H1 (cell line): ENCODE measurements around the gene RASGRF1. TPM values are rescaled to one million over a fixed set of nuclear protein-coding genes. Genes with fewer than 3 reads are reported as not detected.

ENCODE experiments used
- CTCF ChIA-PET: fragments of 300-600 bp; sonication (Branson Sonifier 250); formaldehyde crosslinking; loops from one replicate; lab custom pipeline; 2021; ENCODE audit not compliant: partially characterized antibody; lab: Charles Lee
- POLR2A ChIA-PET: fragments of 300-600 bp; sonication (Branson Sonifier 250); formaldehyde crosslinking; loops from one replicate; lab custom pipeline; 2021; ENCODE audit warnings: inconsistent platforms; ENCODE audit not compliant: partially characterized antibody; lab: Charles Lee
- DNase-seq, 2 experiments: peaks; one replicate each; pipeline versions ENCODE4 v3.0.0 to v3.0.0-alpha.2; 2010 to 2022; ENCODE audit warnings: low spot score in 2 of 2, low read depth in 1 of 2, mixed read lengths in 1 of 2
- FAIRE-seq: peaks from 2 replicates; lab custom pipeline; 2011; peaks lifted over from hg19 to GRCh38; lab: Jason Lieb, UNC
- H2AFZ ChIP-seq: 2 replicates; pipeline ENCODE4 v1.8.1; 2012; ENCODE audit warnings: low read length, inconsistent platforms
- H2AK5ac ChIP-seq: 2 replicates; pipeline ENCODE4 v1.6.1; 2013; ENCODE audit warnings: low read depth, low read length
- H2BK120ac ChIP-seq: replicated peaks from 2 replicates; pipeline ENCODE3; 2013; ENCODE audit warnings: low read depth, low read length, inconsistent platforms
- H2BK12ac ChIP-seq: 2 replicates; pipeline ENCODE4 v1.6.1; 2013; ENCODE audit warnings: low read depth, low read length
- H2BK15ac ChIP-seq: 2 replicates; pipeline ENCODE4 v1.6.1; 2013; ENCODE audit warnings: low read length
- H2BK20ac ChIP-seq: 2 replicates; pipeline ENCODE4 v1.6.1; 2013; ENCODE audit warnings: low read length
- H2BK5ac ChIP-seq: 2 replicates; pipeline ENCODE4 v1.6.1; 2013; ENCODE audit warnings: low read depth, low read length
- H3K14ac ChIP-seq: 2 replicates; pipeline ENCODE4 v1.6.1; 2013; ENCODE audit warnings: inconsistent platforms; ENCODE audit not compliant: insufficient read length
- H3K18ac ChIP-seq: 2 replicates; pipeline ENCODE4 v1.6.1; 2013; ENCODE audit warnings: low read length; ENCODE audit errors: extremely low read depth
- H3K23ac ChIP-seq: 2 replicates; pipeline ENCODE4 v1.6.1; 2013; ENCODE audit warnings: inconsistent platforms; ENCODE audit not compliant: insufficient read length
- H3K23me2 ChIP-seq: 2 replicates; pipeline ENCODE4 v1.6.1; 2013; ENCODE audit warnings: low read depth, low read length
- H3K27ac ChIP-seq: 2 replicates; pipeline ENCODE4 v1.6.1; 2011; ENCODE audit warnings: low read depth, low read length, inconsistent platforms
- H3K27me3 ChIP-seq, 4 experiments: replicated peaks in 1 of 4; 1 replicate in 1 of 4; 2 replicates in 3 of 4; pipeline versions ENCODE4 v1.6.1 to v1.8.1; 2011 to 2013; ENCODE audit warnings: low read length in 3 of 4, mild to moderate bottlenecking in 3 of 4, inconsistent platforms in 2 of 4, mixed read lengths in 2 of 4, moderate library complexity in 1 of 4; ENCODE audit not compliant: control insufficient read depth in 3 of 4, insufficient read depth in 3 of 4; ENCODE audit errors: extremely low read depth in 1 of 4
- H3K36me3 ChIP-seq, 4 experiments: 2 replicates each; pipeline versions ENCODE4 v1.6.1 to v1.8.1; 2011 to 2013; ENCODE audit warnings: mild to moderate bottlenecking in 4 of 4, low read length in 3 of 4, moderate library complexity in 2 of 4, control low read depth in 1 of 4, inconsistent platforms in 1 of 4; ENCODE audit not compliant: insufficient read depth in 4 of 4, control insufficient read depth in 2 of 4
- H3K4ac ChIP-seq: replicated peaks from 2 replicates; pipeline ENCODE3; 2013; ENCODE audit warnings: low read length, low read depth, mixed read lengths, inconsistent platforms; ENCODE audit not compliant: insufficient read length
- H3K4me1 ChIP-seq, 4 experiments: replicated peaks in 1 of 4; 1 replicate in 1 of 4; 2 replicates in 3 of 4; pipeline versions ENCODE4 v1.6.1 to v1.8.1; 2011 to 2013; ENCODE audit warnings: low read length in 3 of 4, inconsistent platforms in 2 of 4, mixed read lengths in 1 of 4; ENCODE audit not compliant: insufficient read depth in 4 of 4, control insufficient read depth in 3 of 4
- H3K4me2 ChIP-seq, 2 experiments: 2 replicates each; pipeline versions ENCODE4 v1.6.1 to v1.8.1; 2011 to 2013; ENCODE audit warnings: low read depth in 2 of 2, low read length in 2 of 2, control low read depth in 1 of 2, inconsistent platforms in 1 of 2, mild to moderate bottlenecking in 1 of 2; ENCODE audit not compliant: insufficient read depth in 1 of 2
- H3K4me3 ChIP-seq, 4 experiments: fragments of 200-600, 300-600 bp in 1 of 4; sonication (generic), shearing (Covaris generic), sonication (Bioruptor Twin) in 1 of 4; 2 replicates each; pipeline versions ENCODE4 v1.5.1 to v1.8.1; 2011 to 2016; ENCODE audit warnings: low read length in 4 of 4, low read depth in 3 of 4, control low read depth in 2 of 4, inconsistent platforms in 2 of 4, mild to moderate bottlenecking in 2 of 4, mixed read lengths in 1 of 4, moderate library complexity in 1 of 4; ENCODE audit not compliant: insufficient read depth in 2 of 4; ENCODE audit errors: extremely low read depth in 1 of 4
- H3K56ac ChIP-seq: replicated peaks from 2 replicates; pipeline ENCODE3; 2013; ENCODE audit warnings: low read depth, mild to moderate bottlenecking, mixed read lengths, low read length, inconsistent platforms; ENCODE audit not compliant: insufficient read length
- H3K79me1 ChIP-seq: 2 replicates; pipeline ENCODE4 v1.6.1; 2013; ENCODE audit warnings: low read depth, low read length, control low read depth
- H3K79me2 ChIP-seq, 2 experiments: 2 replicates each; pipeline versions ENCODE4 v1.6.1 to v1.8.1; 2012 to 2013; ENCODE audit warnings: low read length in 2 of 2, mild to moderate bottlenecking in 2 of 2, inconsistent platforms in 1 of 2; ENCODE audit not compliant: insufficient read depth in 2 of 2, control insufficient read depth in 1 of 2
- H3K9ac ChIP-seq, 4 experiments: replicated peaks in 1 of 4; 1 replicate in 1 of 4; 2 replicates in 3 of 4; pipeline versions ENCODE4 v1.6.1 to v1.8.1; 2011 to 2013; ENCODE audit warnings: low read depth in 3 of 4, low read length in 3 of 4, control low read depth in 2 of 4, mild to moderate bottlenecking in 2 of 4, moderate library complexity in 2 of 4, inconsistent platforms in 1 of 4; ENCODE audit errors: extremely low read depth in 1 of 4
- H3K9me3 ChIP-seq, 2 experiments: 2 replicates each; pipeline versions ENCODE4 v1.6.1 to v1.8.1; 2012 to 2013; ENCODE audit warnings: mild to moderate bottlenecking in 2 of 2, moderate library complexity in 2 of 2, control low read depth in 1 of 2, inconsistent platforms in 1 of 2, low read depth in 1 of 2, low read length in 1 of 2, mixed read lengths in 1 of 2; ENCODE audit not compliant: insufficient read depth in 2 of 2
- H4K20me1 ChIP-seq, 2 experiments: replicated peaks in 1 of 2; 2 replicates each; pipeline versions ENCODE3 to v1.8.1; 2011 to 2013; ENCODE audit warnings: inconsistent platforms in 2 of 2, low read length in 2 of 2, mild to moderate bottlenecking in 1 of 2; ENCODE audit not compliant: insufficient read depth in 2 of 2, control insufficient read depth in 1 of 2
- H4K5ac ChIP-seq: 2 replicates; pipeline ENCODE4 v1.6.1; 2013; ENCODE audit warnings: low read length, low read depth, mixed read lengths, inconsistent platforms; ENCODE audit not compliant: insufficient read length
- H4K8ac ChIP-seq: 2 replicates; pipeline ENCODE4 v1.8.0; 2013; ENCODE audit warnings: mild to moderate bottlenecking, moderate library complexity, low read length, inconsistent platforms; ENCODE audit not compliant: insufficient read depth; ENCODE audit errors: extremely low read depth
- H4K91ac ChIP-seq: replicated peaks from 2 replicates; pipeline ENCODE3; 2013; ENCODE audit warnings: low read length, mixed read lengths, inconsistent platforms; ENCODE audit not compliant: insufficient read length
- ASH2L ChIP-seq: fragments of 200-600, 300-600 bp; sonication (generic); IDR thresholded peaks from one replicate; pipeline ENCODE4 v1.7.1; 2017; ENCODE audit warnings: low read length
- NRF1 ChIP-seq: IDR thresholded peaks from 2 replicates; pipeline ENCODE4 v1.6.1; 2011; ENCODE audit warnings: mild to moderate bottlenecking, low read depth, low read length, improper control_type of control experiment
- WGBS, 2 experiments: shearing (Covaris generic) in 1 of 2; methylation state at CpG; one replicate each; pipeline versions ENCODE4 v1.1.6 to v1.1.7; 2013 to 2015; ENCODE audit warnings: low lambda C conversion rate in 2 of 2, mixed read lengths in 2 of 2, inconsistent platforms in 1 of 2, low coverage in 1 of 2, missing lambda C conversion rate in 1 of 2; ENCODE audit not compliant: insufficient replicate concordance in 2 of 2, insufficient coverage in 1 of 2, insufficient read length in 1 of 2; ENCODE audit errors: extremely low coverage in 1 of 2, missing lambda C conversion rate in 1 of 2; 5-methylcytosine and 5-hydroxymethylcytosine counted together
- polyA plus RNA-seq, 7 experiments: library from polyadenylated mRNA; depleted of rRNA in 3 of 7; stranded (reverse) in 5 of 7; unstranded in 2 of 7; fragments of >200 nt in 5 of 7; fragments of 200-250 nt in 2 of 7; gene quantifications; 1 replicate in 5 of 7; 2 replicates in 1 of 7; 4 replicates in 1 of 7; pipeline versions ENCODE4 v1.2.1 to v1.2.3, GENCODE V29; 2011 to 2013; ENCODE audit warnings: missing spikeins in 2 of 7, mixed read lengths in 2 of 7
- total RNA-seq: library from RNA; stranded (reverse); fragmentation: NEBNext Ultra II Directional; extraction: Animal tissue kit (Norgen Biotek cat#: 25700); gene quantifications from 2 replicates; pipeline ENCODE4 v1.2.1, GENCODE V29; 2021

The RASGRF1 gene
- total and polyA plus RNA-seq, 2 of the 8 experiments (the other 6 are each of a cell fraction or from before 2014, with no cell fraction given): 0.42 to 0.67 TPM

GRCh38 chr15:79045041-79045440, 45.5 kb downstream of the RASGRF1 start:
- 69% methylated on average over 1 of the region's 1 CpG; no CpG with 5 or more reads in 1 of the 2 experiments for WGBS, 2 experiments
- no peak overlapping the region for H2BK120ac ChIP-seq
- H3K4me3 ChIP-seq: no peak overlapping the region
- no peak overlapping the region for H4K91ac ChIP-seq
- FAIRE-seq (no peak), DNase-seq (no peak)
- no peaks in the 10 kb centered on the region for H3K23me2 ChIP-seq
- no peak overlapping the region for H2BK5ac ChIP-seq
- no peak for TF ChIP-seq ASH2L
- TF ChIP-seq NRF1: no peak
- H2BK12ac ChIP-seq: no peak overlapping the region
- no peak overlapping the region for H3K27ac ChIP-seq
- H3K56ac ChIP-seq: no peak overlapping the region
- H3K9me3 ChIP-seq: peaks cover 7 to 9% of the 10 kb centered on the region in 2 experiments; a peak in 3 of 4 replicates
- H2AK5ac ChIP-seq: no peak overlapping the region
- no peaks in the 10 kb centered on the region for H3K36me3 ChIP-seq
- H2BK15ac ChIP-seq: no peak overlapping the region
- no peaks in the 10 kb centered on the region for H3K79me2 ChIP-seq
- no peak overlapping the region for H2BK20ac ChIP-seq
- H3K27me3 ChIP-seq: peaks cover 0 to 3% (median 0%) of the 10 kb centered on the region in 4 experiments; a peak in 2 of 7 replicates
- H2AFZ ChIP-seq: no peak overlapping the region
- H3K79me1 ChIP-seq: no peaks in the 10 kb centered on the region
- H3K9ac ChIP-seq: no peak overlapping the region
- H3K18ac ChIP-seq: no peak overlapping the region
- H4K8ac ChIP-seq: no peak overlapping the region
- no peak overlapping the region for H3K4me2 ChIP-seq
- H3K4ac ChIP-seq: no peak overlapping the region
- ChIA-PET POLR2A (no interaction called here), CTCF (interaction anchor here (1.0 to 22.1 kb wide), 2 partner anchors 14 to 66 kb away, joined by 3 to 236 read pairs; no protein-coding TSS in a partner anchor)
- H3K14ac ChIP-seq: no peak overlapping the region
- H4K20me1 ChIP-seq: no peaks in the 10 kb centered on the region
- no peak overlapping the region for H3K23ac ChIP-seq
- H4K5ac ChIP-seq: no peak overlapping the region
- H3K4me1 ChIP-seq: no peaks in the 10 kb centered on the region; a peak in 1 of 7 replicates
